Brain microvascular endothelial cell (primary cell): ENCODE data around the gene RTL1.

Source experiments
- DNase-seq: peaks from one replicate; pipeline ENCODE4 v3.0.0-alpha.2; 2020
- H3K27ac ChIP-seq: fragments of 250-450 bp; sonication (Bioruptor Pico); 2 replicates; pipeline ENCODE4 v1.5.1; 2020; ENCODE audit warnings: mild to moderate bottlenecking, moderate library complexity
- H3K27me3 ChIP-seq: fragments of 250-450 bp; sonication (Bioruptor Pico); replicated peaks from 2 replicates; pipeline ENCODE4 v1.5.1; 2020; ENCODE audit warnings: mild to moderate bottlenecking
- H3K36me3 ChIP-seq: fragments of 250-450 bp; sonication (Bioruptor Pico); replicated peaks from 2 replicates; pipeline ENCODE4 v1.5.1; 2020; ENCODE audit warnings: mild to moderate bottlenecking
- H3K4me3 ChIP-seq: 2 replicates; pipeline ENCODE4 v1.5.1; 2011; ENCODE audit warnings: low read depth, mild to moderate bottlenecking, control low read depth, low read length, moderate library complexity
- CTCF ChIP-seq: IDR thresholded peaks from 2 replicates; pipeline ENCODE4 v1.5.1; 2011; ENCODE audit warnings: low read depth, mild to moderate bottlenecking, moderate library complexity, low read length, control low read depth, inconsistent platforms; ENCODE audit errors: missing control alignments
- in situ Hi-C: cut with HindIII; loops from 2 replicates; pipeline ENCODE4 v1.10.0; 2017; ENCODE audit warnings: low sequenced_read_pairs, low pct_ligation_motif_present

Gene RTL1

GRCh38 chr14:100896369-100897060, 7.0 kb downstream of the RTL1 start:
- no peak for DNase-seq
- Histone ChIP-seq H3K36me3 (peaks cover 65% of the 10 kb centered on the region), H3K4me3 (no peak overlapping the region), H3K27ac (no peak overlapping the region), H3K27me3 (no peaks in the 10 kb centered on the region)
- in situ Hi-C loops: no loop called here
- TF ChIP-seq CTCF: no peak

GRCh38 chr14:100895411-100895810, 8.1 kb downstream of the RTL1 start:
- no peak for DNase-seq
- Histone ChIP-seq H3K4me3 (no peak overlapping the region), H3K27me3 (no peaks in the 10 kb centered on the region), H3K36me3 (peaks cover 66% of the 10 kb centered on the region), H3K27ac (no peak overlapping the region)
- no peak for TF ChIP-seq CTCF
- in situ Hi-C loops: no loop called here

DNA sequence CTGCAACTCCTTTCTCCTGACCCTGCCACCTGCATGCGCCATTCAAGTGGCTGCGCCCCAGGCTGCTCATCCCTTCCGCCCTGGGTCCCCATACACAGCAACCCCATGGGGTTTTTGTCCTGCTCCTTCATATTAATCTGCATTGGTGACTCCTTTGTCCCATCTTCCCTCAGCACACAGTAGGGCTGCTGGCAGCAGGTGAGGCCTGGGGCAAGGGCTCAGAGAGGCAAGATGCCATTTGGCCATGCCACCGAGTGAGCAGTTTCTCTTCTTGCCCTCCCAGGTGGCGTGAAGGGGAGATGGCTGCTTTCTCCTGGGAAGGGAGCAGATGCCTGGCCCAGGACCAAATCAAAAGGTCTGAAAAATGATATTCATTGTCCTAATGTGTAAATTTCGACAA, 9.1 kb downstream of the RTL1 start:
- no peak for DNase-seq
- no peak overlapping the region for H3K4me3 ChIP-seq
- TF ChIP-seq CTCF: no peak
- no peaks in the 10 kb centered on the region for H3K27me3 ChIP-seq
- in situ Hi-C loops: no loop called here
- no peak overlapping the region for H3K27ac ChIP-seq
- peaks cover 62% of the 10 kb centered on the region for H3K36me3 ChIP-seq

- in situ Hi-C loops: no loop called here
- H3K36me3 ChIP-seq: peaks cover 62% of the 10 kb centered on the region
- no peak for TF ChIP-seq CTCF
- DNase-seq: no peak
- no peak overlapping the region for H3K4me3 ChIP-seq
- no peaks in the 10 kb centered on the region for H3K27me3 ChIP-seq
- no peak overlapping the region for H3K27ac ChIP-seq
Observed at GRCh38 chr14:100893760-100894159, 9.8 kb downstream of the RTL1 start.

DNA sequence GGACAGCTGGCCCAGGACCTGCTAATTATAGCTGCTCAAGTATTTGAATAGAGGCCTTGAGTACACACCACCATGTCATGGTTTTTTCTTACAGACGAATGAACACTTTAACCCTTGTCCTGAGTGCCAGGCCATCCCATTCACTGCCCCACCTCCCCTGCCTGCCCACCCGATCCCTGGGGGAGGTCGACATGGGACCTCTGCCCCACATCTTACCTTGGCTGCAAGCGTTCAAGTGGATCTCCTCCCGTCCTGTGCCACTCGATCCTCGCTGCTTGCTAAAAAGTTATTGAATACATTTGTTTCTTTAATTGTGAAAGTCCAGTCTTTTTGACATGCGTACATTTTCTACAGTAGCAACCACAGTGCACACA, 10.3 kb downstream of the RTL1 start:
- no peak overlapping the region for H3K27ac ChIP-seq
- in situ Hi-C loops: no loop called here
- TF ChIP-seq CTCF: no peak
- H3K4me3 ChIP-seq: no peak overlapping the region
- no peaks in the 10 kb centered on the region for H3K27me3 ChIP-seq
- peaks cover 57% of the 10 kb centered on the region for H3K36me3 ChIP-seq
- DNase-seq: no peak
